ENCODE measurements around the gene DNAH14.
"Not testable (repeated sequence)": the region's sequence is repeated elsewhere in the genome, so short reads cannot be mapped to it uniquely, and the experiment has no call there.

DNAH14 gene

GRCh38 chr1:225360119-225360518 is 430.6 kb downstream of the DNAH14 start:
- DNase-seq: no peak

- no peak for DNase-seq
Observed at GRCh38 chr1:225361176-225361575, 431.7 kb downstream of the DNAH14 start.

GRCh38 chr1:225362805-225363204 is 433.3 kb downstream of the DNAH14 start:
- DNase-seq: no peak

GRCh38 chr1:225364439-225364838 is 435.0 kb downstream of the DNAH14 start:
- DNase-seq: no peak

GRCh38 chr1:225366018-225366417 is 436.5 kb downstream of the DNAH14 start:
- DNase-seq: no peak

- DNase-seq: no peak
Observed at GRCh38 chr1:225366552-225366951, 437.1 kb downstream of the DNAH14 start.

- no peak for DNase-seq
Observed at GRCh38 chr1:225368036-225368552, 438.6 kb downstream of the DNAH14 start.

- no peak for DNase-seq
Observed at GRCh38 chr1:225371366-225372010, 442.0 kb downstream of the DNAH14 start.

- DNase-seq: no peak
Observed at GRCh38 chr1:225373155-225373554, 443.7 kb downstream of the DNAH14 start.

- DNase-seq: no peak
Observed at GRCh38 chr1:225374996-225375395, 445.5 kb downstream of the DNAH14 start.

GRCh38 chr1:225378880-225379279 is 449.4 kb downstream of the DNAH14 start:
- no peak for DNase-seq

GRCh38 chr1:225380691-225381090 is 451.2 kb downstream of the DNAH14 start:
- DNase-seq: no peak

GRCh38 chr1:225386860-225387259 is 457.4 kb downstream of the DNAH14 start:
- not testable (repeated sequence) for DNase-seq

GRCh38 chr1:225388372-225388771 is 458.9 kb downstream of the DNAH14 start:
- DNase-seq: no peak

- DNase-seq: no peak
Observed at GRCh38 chr1:225389843-225390242, 460.4 kb downstream of the DNAH14 start.

- DNase-seq: no peak
Observed at GRCh38 chr1:225396357-225396756, 466.9 kb downstream of the DNAH14 start.

- DNase-seq: no peak
Observed at GRCh38 chr1:225400968-225401367, 471.5 kb downstream of the DNAH14 start.

GRCh38 chr1:225406976-225407725 is 477.7 kb downstream of the DNAH14 start:
- DNase-seq: no peak

- no peak for DNase-seq
Observed at GRCh38 chr1:225407755-225408154, 478.3 kb downstream of the DNAH14 start.

- DNase-seq: no peak
Observed at GRCh38 chr1:225408249-225408648, 478.8 kb downstream of the DNAH14 start.

- no peak for DNase-seq
Observed at GRCh38 chr1:225409051-225409450, 479.6 kb downstream of the DNAH14 start.

GRCh38 chr1:225410036-225410435 is 480.6 kb downstream of the DNAH14 start:
- no peak for DNase-seq

- no peak for DNase-seq
Observed at GRCh38 chr1:225412321-225412720, 482.8 kb downstream of the DNAH14 start.

GRCh38 chr1:225412803-225413351 is 483.4 kb downstream of the DNAH14 start:
- no peak for DNase-seq
